K562 (cell line): ENCODE results near the gene ENO3. TPM values are rescaled to one million over a fixed set of nuclear protein-coding genes. Genes with fewer than 3 reads are reported as not detected.

Experiments used
- ARHGAP35 ChIP-seq: fragments of 450-650 bp; IDR thresholded peaks from 2 replicates; pipeline ENCODE4 v1.6.1; 2018; ENCODE audit not compliant: partially characterized antibody
- ASH1L ChIP-seq: fragments of 450-650 bp; IDR thresholded peaks from 2 replicates; pipeline ENCODE4 v1.6.1; 2018; ENCODE audit warnings: borderline replicate concordance, mild to moderate bottlenecking, low read depth; ENCODE audit not compliant: partially characterized antibody
- CBX3 ChIP-seq, 2 experiments: IDR thresholded peaks; 1 replicate in 1 of 2; 2 replicates in 1 of 2; pipeline ENCODE4 v1.6.1; 2012; ENCODE audit warnings: inconsistent platforms in 2 of 2, low read length in 2 of 2, borderline replicate concordance in 1 of 2, control low read depth in 1 of 2
- CCNT2 ChIP-seq: IDR thresholded peaks from 2 replicates; pipeline ENCODE4 v1.6.1; 2011; ENCODE audit warnings: borderline replicate concordance, low read depth, mild to moderate bottlenecking, moderate library complexity, mixed read lengths, low read length; ENCODE audit not compliant: insufficient read length; ENCODE audit errors: extremely low read depth
- CEBPB ChIP-seq: fragments of 450-650 bp; IDR thresholded peaks from 2 replicates; pipeline ENCODE4 v1.6.1; 2016; ENCODE audit warnings: missing genetic modification characterization, missing compliant biosample characterization
- CGGBP1 ChIP-seq: fragments of 250-450 bp; sonication (Bioruptor Pico); IDR thresholded peaks from 2 replicates; pipeline ENCODE4 v1.9.0; 2021; ENCODE audit warnings: mild to moderate bottlenecking
- CREM ChIP-seq: IDR thresholded peaks from 2 replicates; pipeline ENCODE4 v1.6.1; 2014; ENCODE audit warnings: antibody characterized with exemption, low read depth
- CTBP1 ChIP-seq: fragments of 450-650 bp; IDR thresholded peaks from 2 replicates; pipeline ENCODE4 v1.6.1; 2016; ENCODE audit warnings: borderline replicate concordance
- EHMT2 ChIP-seq: fragments of 450-650 bp; IDR thresholded peaks from 2 replicates; pipeline ENCODE4 v1.6.1; 2018; ENCODE audit warnings: antibody characterized with exemption
- EP300 ChIP-seq: IDR thresholded peaks from 2 replicates; pipeline ENCODE4 v1.6.1; 2012; ENCODE audit warnings: low read length, improper control_type of control experiment
- ETV1 ChIP-seq: fragments of 450-650 bp; conservative IDR thresholded peaks from 2 replicates; pipeline ENCODE4 v1.6.1; 2016; ENCODE audit warnings: missing genetic modification characterization, control low read depth, low read depth, missing compliant biosample characterization
- HDAC1 ChIP-seq, 2 experiments: fragments of 450-650 bp; IDR thresholded peaks; 2 replicates each; pipeline ENCODE4 v1.6.1; 2016 to 2017; ENCODE audit warnings: inconsistent platforms in 1 of 2, mild to moderate bottlenecking in 1 of 2, moderate library complexity in 1 of 2
- HLTF ChIP-seq: fragments of 450-650 bp; IDR thresholded peaks from 2 replicates; pipeline ENCODE4 v1.6.1; 2016
- KDM2B ChIP-seq: fragments of 250-450 bp; sonication (Bioruptor Pico); IDR thresholded peaks from 2 replicates; pipeline ENCODE4 v1.8.0; 2021; ENCODE audit warnings: mild to moderate bottlenecking, moderate library complexity
- KDM4B ChIP-seq, 2 experiments: fragments of 450-650 bp in 1 of 2; sonication (generic) in 1 of 2; IDR thresholded peaks; 2 replicates each; pipeline ENCODE4 v1.6.1; 2016 to 2017; ENCODE audit warnings: borderline replicate concordance in 2 of 2, antibody characterized with exemption in 1 of 2, low read depth in 1 of 2, mild to moderate bottlenecking in 1 of 2
- NR2C1 ChIP-seq, 2 experiments: fragments of 450-650 bp; IDR thresholded peaks; 2 replicates each; pipeline ENCODE4 v1.6.1; 2017; ENCODE audit warnings: mild to moderate bottlenecking in 2 of 2, antibody characterized with exemption in 1 of 2, inconsistent platforms in 1 of 2, missing compliant biosample characterization in 1 of 2, missing genetic modification characterization in 1 of 2
- NR3C1 ChIP-seq: sonication (generic); formaldehyde crosslinking; IDR thresholded peaks from 2 replicates; pipeline ENCODE4 v1.8.1; 2022; ENCODE audit warnings: missing genetic modification reagents
- NRF1 ChIP-seq, 2 experiments: fragments of 450-650 bp; IDR thresholded peaks in 1 of 2; conservative IDR thresholded peaks in 1 of 2; 2 replicates each; pipeline ENCODE4 v1.6.1; 2014; ENCODE audit warnings: mild to moderate bottlenecking in 2 of 2
- PHB2 ChIP-seq: fragments of 450-650 bp; IDR thresholded peaks from 2 replicates; pipeline ENCODE4 v1.6.1; 2017; ENCODE audit warnings: low read depth
- RUNX1 ChIP-seq: sonication (generic); IDR thresholded peaks from 2 replicates; pipeline ENCODE4 v1.6.1; 2016; ENCODE audit warnings: antibody characterized with exemption, low read depth
- SMC3 ChIP-seq: conservative IDR thresholded peaks from 2 replicates; pipeline ENCODE4 v1.6.1; 2011; ENCODE audit warnings: low read depth, low read length, improper control_type of control experiment; ENCODE audit not compliant: insufficient read depth
- SUPT5H ChIP-seq: fragments of 450-650 bp; IDR thresholded peaks from 2 replicates; pipeline ENCODE4 v1.6.1; 2016
- ZBTB26 ChIP-seq: fragments of 450-650 bp; formaldehyde crosslinking; IDR thresholded peaks from 2 replicates; pipeline ENCODE4 v1.4.0; 2022; ENCODE audit warnings: missing genetic modification characterization
- ZBTB33 ChIP-seq: sonication (generic); formaldehyde crosslinking; IDR thresholded peaks from 2 replicates; pipeline ENCODE4 v1.8.1; 2023; ENCODE audit warnings: mild to moderate bottlenecking, missing genetic modification reagents
- ZC3H4 ChIP-seq: sonication (generic); formaldehyde crosslinking; IDR thresholded peaks from 2 replicates; pipeline ENCODE4 v1.9.0; 2021; ENCODE audit warnings: missing genetic modification reagents, borderline replicate concordance
- ZEB2 ChIP-seq: fragments of 450-650 bp; IDR thresholded peaks from 2 replicates; pipeline ENCODE4 v1.6.1; 2016
- ZFX ChIP-seq: sonication (generic); formaldehyde crosslinking; IDR thresholded peaks from 2 replicates; pipeline ENCODE4 v1.8.0; 2022; ENCODE audit warnings: mild to moderate bottlenecking, missing genetic modification reagents, moderate library complexity
- polyA plus RNA-seq, 8 experiments: library from polyadenylated mRNA; depleted of rRNA in 4 of 8; stranded (reverse) in 5 of 8; unstranded in 3 of 8; fragments of >200 nt; fragmentation: Nextera tagmentation in 2 of 8; fragmentation: Illumina TruSeq in 1 of 8; extraction: Ambion mirVana in 2 of 8; extraction: Trizol in 1 of 8; gene quantifications; 2 replicates each; pipeline versions ENCODE4 v1.2.1 to v1.2.3, GENCODE V29; 2011 to 2014; ENCODE audit warnings: inconsistent platforms in 1 of 8, missing spikeins in 1 of 8
- total RNA-seq, 7 experiments: library from RNA; depleted of rRNA in 6 of 7; stranded (reverse); fragments of >200 nt in 6 of 7; fragmentation: Illumina TruSeq in 2 of 7; extraction: Trizol in 2 of 7; gene quantifications; 2 replicates each; pipeline versions ENCODE4 v1.2.1 to v1.2.3, GENCODE V29; 2011 to 2021; ENCODE audit warnings: low replicate concordance in 1 of 7

The ENO3 gene
- total and polyA plus RNA-seq, 9 of the 15 experiments (the other 6 are each of a cell fraction or from before 2014, with no cell fraction given), result 5.7 to 17.2 (median 9.9) TPM

GRCh38 chr17:4908711-4909496 lies 42.0 kb upstream of the ENO3 start (continued):
- no peak for TF ChIP-seq ZC3H4 (CRISPR knock-in tag)
- no peak for TF ChIP-seq CGGBP1 (CRISPR knock-in tag)
- TF ChIP-seq ETV1 (tag), result peak; percentile 52
- peak; percentile 69 for TF ChIP-seq PHB2
- TF ChIP-seq ASH1L, result peak; percentile 20
- 0 out of 2 replicates have a peak, but pooled peaks have one; percentile 7 for TF ChIP-seq CREM
- TF ChIP-seq ZFX (CRISPR knock-in tag), result peak; percentile 62
- no peak for TF ChIP-seq RUNX1
- peak; percentile 42; the same call in 1 of the 2 replicates for TF ChIP-seq SUPT5H
- TF ChIP-seq CTBP1, result peak; percentile 30; the same call in 1 of the 2 replicates
- peak; percentile 41 for TF ChIP-seq ARHGAP35
- no peak for TF ChIP-seq NR2C1 (IDR thresholded peaks at IDR 0.05)
- no peak for TF ChIP-seq NR2C1 (tag; IDR thresholded peaks at IDR 0.05)
- no peak; a peak in 1 of 4 replicates for TF ChIP-seq KDM4B (IDR thresholded peaks at IDR 0.05; ENCODE audit: borderline replicate concordance in 2 of 2, low read depth in 1 of 2)
- TF ChIP-seq ZEB2, result no peak
- TF ChIP-seq CBX3 (IDR thresholded peaks at IDR 0.05; ENCODE audit: borderline replicate concordance in 1 of 2, low read length in 2 of 2), result 0 out of 3 replicates have a peak, but pooled peaks of 1 of the 2 experiments have one; percentile 14
- TF ChIP-seq NR3C1 (CRISPR knock-in tag), result no peak
- peak; percentile 92; the same call in 1 of the 2 replicates for TF ChIP-seq HLTF
- TF ChIP-seq EHMT2, result 0 out of 2 replicates have a peak, but pooled peaks have one; percentile 24
- no peak for TF ChIP-seq EP300
- TF ChIP-seq KDM2B (CRISPR knock-in tag), result no peak
- no peak for TF ChIP-seq CCNT2
- TF ChIP-seq CEBPB (tag), result peak; percentile 16; the same call in 1 of the 2 replicates
- peak; percentile 81 for TF ChIP-seq SMC3
- peak; percentile 30 to 41; a peak in 2 of 4 replicates for TF ChIP-seq NRF1 (conservative IDR thresholded peaks at IDR 0.05 in 1 of 2, IDR thresholded peaks at IDR 0.05 in 1 of 2)
- TF ChIP-seq ZBTB33, result peak; percentile 68
- peak in 1 of 2 experiments; percentile 68; a peak in 2 of 4 replicates for TF ChIP-seq HDAC1 (IDR thresholded peaks at IDR 0.05)
- TF ChIP-seq ZBTB26 (CRISPR knock-in tag), result peak; percentile 95
